ENCODE measurements around the gene PRKCB.

- TF ChIP-seq CTCF (IDR thresholded peaks at IDR 0.05; ENCODE audit: insufficient read depth, low read length, poor library complexity, severe bottlenecking): no peak
- TF ChIP-seq EZH2phosphoT487 (conservative IDR thresholded peaks at IDR 0.05; ENCODE audit: low read length): no peak
Observed at GRCh38 chr16:23967775-23968174, 132.0 kb downstream of the PRKCB start.

Data from SU-DHL-6 (cell line).